GM18909 (cell line): ENCODE results near the gene TBL1X.
"Not testable (repeated sequence)": the region's sequence is repeated elsewhere in the genome, so short reads cannot be mapped to it uniquely, and the experiment has no call there.

Experiments used
- ATAC-seq: cut with Tn5 transposase; IDR thresholded peaks from one replicate; pipeline ENCODE4 v1.9.1; 2021; ENCODE audit warnings: mild to moderate bottlenecking; ENCODE audit not compliant: unreplicated experiment, poor library complexity

Gene TBL1X

DNA sequence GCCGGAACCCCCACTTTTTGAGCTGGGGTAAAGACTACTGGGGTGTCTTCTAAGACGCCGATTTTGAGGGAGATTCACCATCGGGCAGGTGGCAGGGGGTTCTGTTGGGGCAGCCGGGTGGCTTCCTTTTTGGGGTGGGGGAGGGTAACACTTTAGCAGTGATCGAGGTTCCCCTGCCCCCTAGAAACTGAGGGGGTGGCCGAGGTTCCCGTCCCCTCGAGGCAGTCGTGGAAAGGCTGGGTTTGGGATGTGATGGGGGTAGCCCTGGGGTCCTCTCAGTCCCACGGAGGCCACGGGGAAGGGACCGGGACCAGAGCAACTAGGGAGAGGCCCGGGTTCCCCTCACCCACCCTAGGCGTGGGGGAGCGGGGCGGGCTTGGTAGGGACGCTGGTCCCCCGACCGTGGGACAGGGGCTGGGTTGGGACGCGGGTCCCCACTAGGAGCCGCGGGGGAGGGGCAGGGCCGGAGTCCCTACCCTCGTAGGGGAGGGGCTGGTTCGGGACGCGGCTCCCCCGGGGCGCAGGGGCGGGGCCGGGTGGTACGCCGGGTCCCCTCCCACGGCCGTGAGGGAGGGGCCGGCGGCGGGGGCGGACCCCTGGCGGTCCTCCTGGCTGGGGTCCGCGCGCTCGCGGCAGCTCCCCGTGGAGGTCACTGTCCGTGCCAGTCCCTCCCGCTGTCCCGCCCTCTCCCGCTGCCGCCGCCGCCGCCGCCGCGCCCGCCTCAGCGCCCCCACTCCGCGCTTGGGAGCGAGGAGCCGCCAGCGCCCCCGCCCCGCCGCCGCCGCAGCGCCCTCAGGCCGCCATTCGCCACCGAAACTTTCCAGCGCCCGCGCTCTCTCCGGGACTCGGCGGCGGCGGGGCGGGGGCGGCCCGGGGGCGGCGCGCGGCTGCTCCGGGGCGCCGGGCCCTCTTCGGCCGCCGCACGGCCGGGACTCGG lies at the start of gene TBL1X:
TSS of gene TBL1X (plus strand) at position 624 of the 937 bp plus-strand sequence. CDS start 188,529 bp downstream, outside the sequence.
- peak; percentile 44 for ATAC-seq

DNA sequence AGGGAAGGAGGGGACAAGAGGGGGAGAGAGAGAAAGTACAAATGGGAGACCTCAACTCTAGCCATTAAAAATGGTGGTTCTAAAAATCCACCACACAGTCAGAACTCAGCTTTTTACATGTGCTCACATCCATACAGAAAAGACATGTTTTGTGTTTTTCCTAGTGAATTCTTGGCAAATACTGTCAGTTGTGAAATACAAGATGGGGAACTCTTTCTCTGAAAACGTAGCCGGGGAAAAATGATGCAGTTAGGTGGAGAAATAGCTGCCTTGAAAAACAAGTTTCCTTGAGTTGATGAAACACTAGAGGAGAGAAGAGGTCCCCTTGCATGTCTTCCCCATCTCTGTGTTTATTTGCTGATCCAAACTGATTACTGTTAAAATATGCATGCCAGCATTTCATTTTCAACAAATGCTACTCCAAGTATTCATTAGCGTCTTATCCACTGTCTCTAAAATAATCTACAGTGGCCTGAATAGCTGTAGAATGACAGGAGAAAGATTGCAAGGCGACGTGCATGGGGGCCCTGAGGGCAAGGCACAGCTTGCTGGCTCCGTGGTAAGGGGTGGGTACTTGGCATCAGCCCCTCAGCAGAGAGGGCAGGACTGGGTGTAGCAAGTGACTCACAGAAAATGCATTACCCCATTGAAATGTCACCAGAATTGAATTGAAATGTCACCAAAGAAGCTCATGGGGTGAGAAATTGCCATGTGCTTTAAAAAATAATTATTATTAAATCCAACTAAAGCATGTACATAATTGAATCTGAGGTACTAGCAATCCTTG lies 48.1 kb upstream of the TBL1X start:
- ATAC-seq = no peak

DNA sequence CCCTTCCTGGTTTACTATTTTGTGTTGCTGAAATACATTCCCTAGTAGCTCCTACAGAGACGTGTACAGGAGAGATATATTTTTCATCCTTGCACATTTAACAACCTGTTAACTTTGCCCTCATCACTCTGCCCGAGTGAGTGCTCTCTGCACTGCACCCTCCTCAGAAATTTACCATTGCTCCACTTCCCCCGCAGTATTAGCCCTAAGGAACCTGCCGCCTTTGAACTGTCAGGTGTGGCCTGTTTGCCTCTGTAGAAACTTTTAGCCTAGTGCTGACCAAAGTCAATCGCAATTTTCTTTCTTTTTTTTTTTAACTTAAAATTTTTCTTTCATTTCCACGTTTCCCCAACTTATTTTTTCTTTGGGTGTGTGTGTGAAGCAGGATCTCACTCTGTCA lies 46.6 kb upstream of the TBL1X start:
- ATAC-seq = no peak

DNA sequence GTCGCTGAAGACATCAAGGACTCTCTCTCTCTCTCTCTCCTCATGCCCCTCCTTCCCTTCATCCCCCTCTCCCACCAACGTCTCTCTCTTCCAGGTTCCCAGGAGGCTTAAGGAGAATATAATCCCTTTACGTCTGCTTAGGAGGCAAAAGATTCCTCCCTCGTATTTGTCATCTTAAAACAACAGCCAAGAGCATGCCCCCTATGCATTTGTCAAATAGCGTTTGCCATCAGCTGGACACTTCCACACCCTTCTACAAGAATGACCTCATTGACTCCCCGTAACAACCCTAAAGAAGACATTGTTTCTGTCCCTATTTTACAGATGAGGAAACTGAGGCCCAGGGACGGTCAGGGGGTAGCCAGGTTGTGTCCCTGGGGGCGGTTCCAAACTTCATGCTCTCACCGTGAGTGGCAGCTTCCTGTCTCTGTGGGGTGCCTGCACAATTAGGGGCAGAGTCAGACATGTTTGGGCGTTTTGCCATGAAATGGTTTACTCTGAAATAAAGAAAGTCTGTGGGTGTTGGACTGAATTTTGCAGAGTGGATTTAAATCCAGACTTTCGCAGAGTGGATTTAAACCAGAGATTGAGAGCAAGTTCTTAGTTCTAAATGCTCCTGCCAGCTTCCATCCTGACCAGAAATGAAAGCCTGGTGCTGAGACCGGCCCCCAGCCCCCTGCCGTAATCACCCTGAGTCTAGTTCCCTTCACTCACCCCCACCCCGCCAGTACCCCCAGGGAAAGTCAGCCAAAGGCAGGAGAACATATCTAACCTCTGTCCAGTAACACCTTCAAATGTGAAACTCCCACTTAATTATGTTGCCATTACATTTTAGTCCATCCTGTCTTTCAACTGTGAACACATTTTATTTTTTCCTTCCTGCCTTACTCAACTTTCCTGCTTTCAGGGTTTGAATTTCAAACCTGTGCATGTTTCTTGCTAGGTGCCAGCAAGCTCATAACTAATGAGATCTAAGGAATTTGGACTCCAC lies 44.3 kb upstream of the TBL1X start:
- ATAC-seq = no peak

DNA sequence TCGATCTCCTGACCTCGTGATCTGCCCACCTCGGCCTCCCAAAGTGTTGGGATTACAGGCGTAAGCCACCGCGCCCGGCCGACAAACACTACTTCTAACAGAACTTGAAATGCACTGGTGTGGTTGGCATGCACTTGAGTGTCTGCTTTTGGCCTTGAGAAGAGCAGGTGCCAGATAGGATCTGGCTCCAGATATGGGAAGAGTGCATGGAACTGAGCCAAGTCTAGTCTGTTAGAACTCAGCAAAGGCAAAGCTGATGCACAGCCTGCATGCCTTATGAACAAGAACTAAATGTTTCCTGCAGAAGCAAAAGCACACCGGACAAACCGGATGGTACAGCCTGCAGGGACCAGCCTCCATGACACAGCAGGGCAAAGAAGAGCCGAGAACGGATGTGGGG lies 35.1 kb upstream of the TBL1X start:
- no peak for ATAC-seq

DNA sequence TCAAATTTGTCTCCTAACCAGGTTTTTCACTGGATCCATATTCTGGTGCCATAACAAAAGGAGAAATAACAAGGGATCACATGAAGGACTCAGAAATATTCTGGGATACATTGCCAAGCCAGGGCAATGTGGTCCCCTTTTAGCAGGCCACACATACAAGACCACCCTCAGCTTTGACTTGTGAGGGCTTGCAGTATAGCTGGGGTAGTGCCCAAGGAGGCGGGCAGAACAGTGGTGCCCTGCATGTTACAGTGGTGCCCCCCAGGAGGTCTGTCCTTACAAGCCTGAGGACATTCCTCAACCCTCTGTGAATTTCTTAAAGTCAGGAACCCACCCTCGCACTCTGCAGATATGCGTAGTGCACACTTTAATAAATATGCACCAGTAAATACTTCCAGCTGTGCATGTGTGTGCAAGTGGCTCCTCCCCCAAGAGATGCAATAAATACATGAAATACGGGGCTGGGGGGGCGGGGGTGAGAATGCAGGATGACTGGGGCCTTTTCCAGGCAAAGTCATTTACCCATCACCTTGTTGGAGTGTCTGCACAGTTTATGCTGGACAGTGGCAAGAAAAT lies 34.4 kb upstream of the TBL1X start:
- ATAC-seq = no peak

DNA sequence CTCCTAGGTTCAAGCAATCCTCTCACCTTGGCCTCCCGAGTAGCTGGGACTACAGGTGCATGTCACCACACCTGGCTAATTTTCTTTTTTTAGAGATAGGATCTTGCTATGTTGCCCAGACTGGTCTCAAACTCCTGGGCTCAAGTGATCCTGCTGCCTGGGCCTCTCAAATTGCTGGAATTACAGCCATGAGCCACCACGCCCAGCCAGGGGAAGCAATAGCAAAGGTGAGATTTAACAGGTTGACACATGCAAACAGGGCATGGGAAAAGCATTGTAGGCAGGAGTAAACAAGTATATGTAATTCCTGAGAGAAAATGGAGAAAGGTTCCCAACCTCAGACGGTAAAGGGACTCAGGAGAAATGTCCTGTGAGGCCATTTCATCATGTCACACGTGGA lies 33.6 kb upstream of the TBL1X start:
- ATAC-seq = no peak

DNA sequence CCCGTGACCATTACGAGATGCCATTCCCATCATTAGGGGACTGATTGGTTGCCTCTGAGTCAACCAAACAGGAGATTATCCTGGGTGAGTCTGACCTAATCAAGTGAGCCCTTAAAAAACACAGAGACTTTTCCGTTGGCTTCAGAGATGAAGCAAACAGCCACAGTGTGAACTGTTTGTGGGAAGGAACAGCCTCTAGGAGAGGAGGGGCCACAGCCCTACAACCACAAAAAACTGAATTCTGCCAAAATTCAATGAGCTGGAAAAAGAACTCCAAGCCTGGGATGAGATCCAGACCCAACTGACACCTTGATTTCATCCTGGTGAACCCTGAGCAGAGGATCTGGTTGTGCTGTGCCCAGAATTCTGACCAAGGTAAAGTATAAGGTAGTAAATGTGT lies 31.3 kb upstream of the TBL1X start:
- no peak for ATAC-seq

DNA sequence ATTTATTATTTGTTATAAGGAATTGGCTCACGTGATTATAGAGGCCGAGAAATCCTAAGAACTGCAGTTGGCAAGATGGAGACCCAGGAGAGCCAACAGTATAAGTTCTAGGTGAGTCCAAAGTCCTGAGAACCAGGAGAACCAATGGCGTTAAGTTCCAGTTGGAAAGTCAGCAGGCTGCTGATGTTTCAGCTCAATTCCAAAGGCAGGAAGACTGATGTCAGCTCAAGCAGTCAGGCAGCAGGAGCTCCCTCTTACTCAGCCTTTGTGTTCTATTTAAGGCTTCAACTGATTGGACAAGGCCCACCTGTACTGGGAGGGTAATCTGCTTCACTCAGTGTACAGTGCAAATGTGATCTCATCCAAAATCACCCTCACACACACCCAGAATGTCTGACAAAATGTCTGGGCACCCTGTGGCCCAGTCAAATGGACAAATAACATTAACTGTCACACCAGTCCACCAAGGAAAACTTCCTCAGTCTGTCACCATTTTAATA lies 30.8 kb upstream of the TBL1X start:
- no peak for ATAC-seq

DNA sequence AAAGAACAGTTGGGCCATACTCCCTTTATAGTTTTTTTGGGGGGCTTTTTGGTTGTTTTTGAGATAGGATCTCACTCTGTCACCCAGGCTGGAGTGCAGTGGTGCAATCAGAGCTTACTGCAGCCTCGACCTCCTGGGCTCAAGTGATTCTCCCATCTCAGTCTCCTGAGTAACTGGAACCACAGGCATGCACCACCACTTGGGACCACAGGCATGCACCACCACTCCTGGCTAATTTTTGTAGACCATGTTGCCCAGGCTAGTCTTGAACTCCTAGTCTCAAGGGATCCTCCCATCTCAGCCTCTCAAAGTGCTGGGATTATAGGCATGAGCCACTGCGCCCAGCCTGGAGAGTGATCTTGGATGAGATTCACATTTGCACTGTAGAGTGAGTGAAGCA lies 29.8 kb upstream of the TBL1X start:
- ATAC-seq = not testable (repeated sequence)

DNA sequence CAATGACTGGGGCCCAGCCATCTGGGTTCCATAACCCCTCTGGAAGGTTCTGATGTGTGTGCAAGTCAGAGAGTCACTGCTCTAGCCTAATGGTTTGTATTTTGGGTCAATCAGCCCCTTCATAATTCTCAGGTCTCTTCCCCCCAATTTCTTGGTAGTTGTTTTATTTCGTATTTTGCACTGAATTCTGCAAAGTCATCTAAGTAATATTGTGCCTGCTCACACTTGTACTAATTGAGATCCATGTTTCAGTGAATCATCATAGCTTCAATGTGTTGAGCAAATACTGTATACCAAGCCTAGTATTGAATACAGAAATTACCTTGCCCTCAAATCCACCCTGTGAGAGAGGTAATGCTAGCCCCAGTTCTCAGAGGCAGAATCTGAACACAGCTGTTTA lies 28.0 kb upstream of the TBL1X start:
- no peak for ATAC-seq

DNA sequence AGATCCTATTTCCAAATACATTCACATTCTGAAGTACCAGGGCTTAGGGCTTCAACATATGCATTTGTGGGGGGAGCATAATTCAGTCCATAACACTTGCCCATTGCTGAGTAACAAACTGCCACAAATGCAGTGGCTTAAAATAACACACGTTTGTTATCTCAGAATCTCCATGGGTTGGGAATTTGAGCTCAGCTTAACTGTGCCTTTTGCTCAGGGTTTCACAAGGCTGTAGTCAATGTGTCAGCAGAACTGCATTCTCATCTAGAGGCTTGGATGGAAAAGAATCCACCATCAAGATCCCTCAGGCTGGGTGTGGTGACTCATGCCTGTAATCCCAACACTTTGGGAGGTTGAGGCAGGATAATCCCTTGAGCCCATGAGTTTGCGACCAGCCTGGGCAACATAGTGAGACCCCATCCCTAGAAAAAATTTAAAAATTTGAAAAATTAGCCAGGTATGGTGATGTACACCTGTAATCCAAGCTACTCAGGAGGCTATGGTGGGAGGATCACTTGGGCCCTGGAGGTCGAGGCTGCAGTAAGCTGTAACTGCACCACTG lies 25.8 kb upstream of the TBL1X start:
- ATAC-seq = no peak

DNA sequence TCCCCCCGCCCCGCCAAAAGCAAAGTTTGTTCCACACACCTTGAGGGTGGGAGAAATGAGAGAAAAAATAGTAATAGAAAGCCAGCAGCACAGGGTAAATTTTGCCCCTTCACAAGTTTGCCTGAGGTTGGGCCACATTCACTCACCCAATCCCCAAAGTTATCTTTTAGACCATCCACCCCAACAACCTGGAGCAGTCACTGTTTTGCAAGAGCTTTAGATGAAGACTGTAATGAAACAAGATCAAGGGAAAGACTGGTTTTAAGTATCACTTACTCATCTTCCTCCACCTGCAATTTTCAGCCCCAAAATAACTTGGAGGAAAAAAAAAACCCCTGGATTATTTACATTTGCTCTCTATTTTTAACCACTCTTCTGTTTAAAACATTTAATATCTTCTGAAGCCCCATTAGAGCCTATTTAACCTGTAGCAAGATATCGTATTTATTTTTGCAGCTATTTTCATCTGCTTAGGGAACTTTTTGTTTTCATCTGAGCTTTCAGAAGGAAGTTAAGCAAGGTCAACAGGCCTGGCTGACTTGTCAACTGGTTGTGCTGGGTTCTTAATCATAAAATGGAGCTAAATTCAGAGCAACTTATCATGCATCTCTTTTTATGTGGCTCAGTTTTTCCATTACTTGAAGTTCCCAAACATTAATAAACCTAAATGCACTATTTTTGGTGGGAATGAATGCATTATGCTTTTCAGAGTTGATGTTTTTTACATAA lies 24.6 kb upstream of the TBL1X start:
- ATAC-seq = no peak

DNA sequence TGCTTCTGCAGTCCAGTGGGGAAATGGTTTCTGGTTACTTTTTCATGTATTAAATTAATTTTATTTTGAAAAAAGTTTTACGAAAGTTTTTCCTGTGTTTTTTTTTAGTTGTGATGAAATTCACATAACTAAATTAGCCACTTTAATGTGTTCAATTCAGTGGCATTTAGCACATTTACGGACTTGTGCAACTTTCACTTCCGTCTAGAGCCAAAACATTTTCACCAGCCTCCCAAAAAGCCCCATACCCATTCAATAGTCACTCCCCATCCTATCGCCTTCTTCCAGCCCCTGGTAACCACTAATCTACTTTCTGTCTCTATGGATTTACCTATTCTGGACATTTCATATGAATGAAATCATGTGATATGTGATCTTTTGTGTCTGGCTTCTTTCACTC lies 22.8 kb upstream of the TBL1X start:
- ATAC-seq = no peak

DNA sequence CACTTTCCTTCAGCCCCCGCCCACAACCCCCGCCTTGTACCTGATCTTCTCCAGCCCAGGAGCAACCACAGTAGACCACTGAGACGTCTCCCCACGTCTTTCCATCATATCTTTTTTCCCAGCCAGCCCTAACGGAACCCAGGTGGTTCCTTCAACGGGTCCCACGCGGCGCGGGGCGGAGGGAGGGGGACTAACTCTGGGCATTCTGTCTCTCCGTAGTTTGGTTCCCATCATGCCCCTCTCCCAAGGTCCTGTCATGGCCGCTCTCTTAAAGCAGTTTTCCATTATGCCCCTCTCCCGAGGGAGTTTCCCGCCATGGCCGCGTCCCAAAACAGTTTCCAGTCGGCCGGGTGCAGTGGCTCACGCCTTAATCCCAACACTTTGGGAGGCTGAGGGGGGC lies 21.5 kb upstream of the TBL1X start:
- ATAC-seq = no peak

DNA sequence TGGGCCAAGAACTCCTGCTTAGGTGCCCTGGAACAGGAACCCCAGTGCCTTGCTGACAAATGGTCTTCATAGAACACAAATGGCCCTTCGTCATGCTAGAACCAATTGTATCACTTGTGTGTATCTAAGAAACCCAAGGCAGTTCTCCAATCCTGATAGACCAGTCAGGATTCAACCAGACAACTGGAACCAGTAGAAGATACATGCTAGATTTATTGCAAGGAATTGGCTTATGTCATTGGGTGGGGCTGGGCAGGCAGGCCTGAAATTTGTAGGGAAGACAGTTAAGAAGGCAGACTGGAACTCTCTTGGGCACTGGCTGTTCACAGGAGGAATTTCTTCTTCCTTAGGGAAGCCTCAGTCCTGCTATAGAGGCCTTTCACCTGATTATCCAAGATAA lies 17.0 kb upstream of the TBL1X start:
- no peak for ATAC-seq

DNA sequence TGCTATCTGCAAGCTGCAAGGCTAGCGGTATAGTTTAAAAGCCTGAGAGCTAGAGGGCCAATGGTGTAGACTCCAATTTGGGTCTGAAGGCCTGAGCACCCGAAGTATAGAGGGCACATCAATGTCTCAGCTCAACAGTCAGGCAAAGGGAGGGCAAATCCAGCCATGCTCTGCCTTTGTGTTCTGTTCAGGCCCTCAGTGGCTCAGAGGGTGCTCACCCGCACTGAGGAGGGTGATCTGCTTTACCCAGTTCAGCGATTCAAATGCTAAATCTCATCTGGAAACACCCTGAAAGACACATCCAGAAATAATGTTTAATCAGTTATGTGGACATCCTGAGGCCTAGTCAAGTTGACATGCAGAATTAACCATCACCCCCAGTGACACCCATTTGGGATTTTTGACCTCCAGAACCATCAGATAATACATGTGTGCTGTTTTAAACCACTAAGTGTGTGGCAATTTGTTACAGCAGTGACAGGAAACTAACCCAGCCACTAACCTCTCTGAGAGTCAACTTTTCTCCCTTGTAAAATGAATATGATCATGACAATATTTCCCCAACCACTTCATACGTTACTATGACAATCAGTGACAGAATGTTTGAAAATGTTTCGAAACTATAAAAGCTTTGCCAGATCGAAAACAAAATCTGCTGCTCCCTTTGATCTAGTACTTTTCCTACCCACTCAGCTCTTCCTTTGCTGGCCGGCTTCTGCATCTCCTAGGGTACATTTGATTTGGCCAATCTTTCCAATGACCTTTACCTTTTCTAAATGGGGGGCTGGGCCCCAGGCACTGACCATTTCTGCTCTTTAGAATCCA lies 8.4 kb upstream of the TBL1X start:
- no peak for ATAC-seq

DNA sequence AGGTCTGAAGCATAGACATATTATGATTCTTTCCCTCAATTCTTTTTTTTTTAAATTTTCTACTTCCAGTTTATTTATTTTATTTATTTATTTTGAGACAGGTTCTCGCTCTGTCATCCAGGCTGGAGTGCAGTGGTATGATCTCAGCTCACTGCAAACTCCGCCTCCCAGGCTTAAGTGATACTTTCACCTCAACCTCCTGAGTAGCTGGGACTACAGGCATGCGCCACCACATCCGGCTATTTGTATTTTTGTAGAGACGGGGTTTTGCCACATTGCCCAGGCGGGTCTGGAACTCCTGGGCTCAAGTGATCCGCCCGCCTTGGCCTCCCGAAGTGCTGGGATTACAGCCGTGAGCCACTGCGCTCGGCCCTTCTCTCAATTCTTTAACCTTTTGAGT lies 6.8 kb upstream of the TBL1X start:
- ATAC-seq = not testable (repeated sequence)
